GM12875 (cell line): ENCODE data around the gene KRTAP1-5.

Source experiments
- H3K4me3 ChIP-seq: one replicate; pipeline ENCODE4 v1.5.1; 2011; ENCODE audit warnings: low read depth, low read length, control low read depth
- TF ChIP-seq, protein P1 (sequence below): IDR thresholded peaks from 2 replicates; pipeline ENCODE4 v1.5.1; 2011; ENCODE audit warnings: low read depth, mild to moderate bottlenecking, control low read depth, inconsistent platforms, low read length, moderate library complexity, borderline replicate concordance; ENCODE audit not compliant: insufficient read depth

KRTAP1-5 gene

DNA sequence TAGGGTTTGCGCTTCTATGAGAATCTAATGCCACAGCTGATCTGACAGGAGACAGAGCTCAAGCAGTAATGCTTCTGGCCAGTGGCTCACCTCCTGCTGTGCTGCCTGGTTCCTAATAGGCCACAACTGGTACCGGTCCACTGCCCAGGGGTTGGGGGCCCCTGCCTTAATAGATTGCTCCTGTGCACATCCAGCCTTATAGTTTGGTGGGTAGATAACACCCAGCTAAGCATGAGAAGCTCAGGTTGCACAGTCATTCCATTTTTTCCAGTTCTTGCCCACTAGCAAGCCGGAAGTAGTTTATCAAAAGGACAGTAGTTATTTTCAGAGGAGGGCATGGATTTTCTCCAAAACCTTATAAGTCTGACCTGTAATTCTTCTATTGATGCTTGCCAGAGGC is 7.6 kb downstream of the KRTAP1-5 start:
- TF ChIP-seq, protein P1, sequence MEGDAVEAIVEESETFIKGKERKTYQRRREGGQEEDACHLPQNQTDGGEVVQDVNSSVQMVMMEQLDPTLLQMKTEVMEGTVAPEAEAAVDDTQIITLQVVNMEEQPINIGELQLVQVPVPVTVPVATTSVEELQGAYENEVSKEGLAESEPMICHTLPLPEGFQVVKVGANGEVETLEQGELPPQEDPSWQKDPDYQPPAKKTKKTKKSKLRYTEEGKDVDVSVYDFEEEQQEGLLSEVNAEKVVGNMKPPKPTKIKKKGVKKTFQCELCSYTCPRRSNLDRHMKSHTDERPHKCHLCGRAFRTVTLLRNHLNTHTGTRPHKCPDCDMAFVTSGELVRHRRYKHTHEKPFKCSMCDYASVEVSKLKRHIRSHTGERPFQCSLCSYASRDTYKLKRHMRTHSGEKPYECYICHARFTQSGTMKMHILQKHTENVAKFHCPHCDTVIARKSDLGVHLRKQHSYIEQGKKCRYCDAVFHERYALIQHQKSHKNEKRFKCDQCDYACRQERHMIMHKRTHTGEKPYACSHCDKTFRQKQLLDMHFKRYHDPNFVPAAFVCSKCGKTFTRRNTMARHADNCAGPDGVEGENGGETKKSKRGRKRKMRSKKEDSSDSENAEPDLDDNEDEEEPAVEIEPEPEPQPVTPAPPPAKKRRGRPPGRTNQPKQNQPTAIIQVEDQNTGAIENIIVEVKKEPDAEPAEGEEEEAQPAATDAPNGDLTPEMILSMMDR: no peak
- H3K4me3 ChIP-seq: no peak overlapping the region

DNA sequence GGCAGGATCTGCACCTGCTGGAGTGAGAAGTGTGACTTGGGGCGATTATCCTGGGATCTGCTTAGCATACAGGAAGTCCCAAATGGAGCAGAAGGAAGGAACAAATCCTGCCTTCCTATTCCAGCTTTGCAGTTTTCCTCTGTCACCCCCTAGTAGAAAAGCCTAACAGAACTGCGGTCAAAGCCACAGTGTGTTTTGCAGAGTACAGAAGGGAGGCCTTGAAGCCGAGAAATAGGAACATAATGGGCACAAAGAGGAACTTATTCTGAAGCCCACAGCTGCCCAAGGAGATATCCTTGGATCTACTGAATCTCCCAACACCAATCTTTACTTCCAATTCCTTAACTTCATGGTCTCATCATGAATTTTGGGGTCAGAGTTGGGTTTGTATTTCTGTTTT is 8.5 kb downstream of the KRTAP1-5 start:
- H3K4me3 ChIP-seq: no peak overlapping the region
- TF ChIP-seq, protein P1: no peak

DNA sequence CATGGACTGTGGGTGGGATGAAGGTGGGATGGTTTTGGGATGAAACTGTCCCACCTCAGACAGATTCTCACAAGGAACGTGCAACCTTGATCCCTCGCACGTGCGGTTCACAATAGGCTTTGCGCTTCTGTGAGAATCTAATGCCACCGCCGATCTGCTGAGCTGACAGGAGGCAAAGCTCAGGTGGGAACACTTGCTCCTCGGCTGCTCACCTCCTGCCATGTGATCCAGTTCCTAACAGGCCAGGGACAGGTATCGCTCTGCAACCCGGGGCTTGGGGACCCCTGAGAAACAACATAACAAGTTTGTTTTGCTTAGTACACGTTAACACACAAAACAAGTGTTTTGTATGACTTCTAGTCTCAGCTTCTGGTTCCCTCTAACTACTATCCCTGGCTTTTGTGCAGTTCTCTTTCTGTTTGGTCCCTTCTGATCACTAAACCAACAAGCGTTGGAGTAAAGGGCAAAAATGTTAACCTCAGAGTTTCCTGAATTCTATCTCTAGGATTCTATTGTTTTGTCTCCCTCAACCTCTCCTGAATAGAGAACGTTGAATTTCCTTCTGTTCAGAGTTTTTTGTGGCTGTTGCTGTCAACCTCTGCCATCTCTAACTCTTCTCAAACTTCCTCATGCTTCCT is 10.3 kb downstream of the KRTAP1-5 start:
- TF ChIP-seq, protein P1: no peak
- H3K4me3 ChIP-seq: no peak overlapping the region

DNA sequence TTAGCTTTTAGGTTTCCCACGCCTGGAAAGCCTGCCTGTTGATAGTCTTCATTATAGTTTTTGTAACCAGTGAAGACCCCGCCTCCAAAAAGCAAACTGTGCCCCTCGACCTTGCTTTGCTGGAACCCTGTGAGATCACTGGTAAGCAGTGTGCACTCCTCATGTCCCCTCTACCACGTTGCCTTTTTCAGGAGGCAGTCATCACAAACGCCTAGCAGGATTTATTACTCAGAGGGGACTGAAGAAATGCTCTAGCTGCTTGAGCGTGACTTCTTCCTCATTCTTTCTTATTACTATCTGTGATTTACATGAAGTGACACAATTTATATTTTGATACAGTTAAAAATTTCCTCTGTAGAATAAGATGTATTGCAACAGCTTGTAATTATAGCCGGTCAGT is 11.6 kb downstream of the KRTAP1-5 start:
- no peak overlapping the region for H3K4me3 ChIP-seq
- TF ChIP-seq, protein P1: no peak

DNA sequence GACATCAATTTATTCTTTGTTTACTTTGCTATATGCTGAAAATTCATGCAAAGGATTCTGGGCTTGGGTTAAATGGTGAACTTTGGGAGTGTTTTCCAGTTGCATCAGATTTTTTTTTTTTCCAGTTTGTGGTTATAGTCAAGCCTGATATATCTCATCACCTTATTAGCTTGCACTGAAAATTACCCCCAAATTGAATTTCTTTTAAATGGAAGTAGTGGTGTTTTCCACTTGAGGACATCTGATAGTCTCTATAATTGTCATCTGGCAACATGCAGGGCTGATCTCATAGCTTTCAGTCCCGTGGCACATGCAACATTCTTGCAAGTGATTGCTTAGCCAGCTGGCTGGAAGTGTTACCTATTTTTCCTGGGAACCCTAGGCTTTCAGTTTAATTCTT is 13.4 kb downstream of the KRTAP1-5 start:
- TF ChIP-seq, protein P1: no peak
- no peak overlapping the region for H3K4me3 ChIP-seq

DNA sequence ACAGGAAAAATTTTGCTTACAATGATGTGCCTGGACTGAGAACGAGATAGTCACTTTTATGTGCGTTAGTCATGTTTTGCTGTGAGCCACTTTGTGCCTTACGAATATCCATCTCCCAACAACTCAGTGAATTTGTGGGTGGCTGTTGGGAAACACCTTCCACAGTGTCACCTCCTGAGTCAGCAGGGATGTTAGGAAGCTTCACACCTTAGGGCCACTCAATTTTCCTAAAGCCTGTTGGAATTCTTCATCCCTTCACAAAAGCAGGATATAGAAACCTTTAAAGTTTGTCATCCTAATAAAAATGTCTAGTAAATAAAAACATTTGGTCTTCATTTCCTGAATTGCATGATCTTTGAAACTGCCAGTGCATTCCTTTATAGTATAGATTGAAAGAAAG is 13.8 kb downstream of the KRTAP1-5 start:
- TF ChIP-seq, protein P1: no peak
- no peak overlapping the region for H3K4me3 ChIP-seq

DNA sequence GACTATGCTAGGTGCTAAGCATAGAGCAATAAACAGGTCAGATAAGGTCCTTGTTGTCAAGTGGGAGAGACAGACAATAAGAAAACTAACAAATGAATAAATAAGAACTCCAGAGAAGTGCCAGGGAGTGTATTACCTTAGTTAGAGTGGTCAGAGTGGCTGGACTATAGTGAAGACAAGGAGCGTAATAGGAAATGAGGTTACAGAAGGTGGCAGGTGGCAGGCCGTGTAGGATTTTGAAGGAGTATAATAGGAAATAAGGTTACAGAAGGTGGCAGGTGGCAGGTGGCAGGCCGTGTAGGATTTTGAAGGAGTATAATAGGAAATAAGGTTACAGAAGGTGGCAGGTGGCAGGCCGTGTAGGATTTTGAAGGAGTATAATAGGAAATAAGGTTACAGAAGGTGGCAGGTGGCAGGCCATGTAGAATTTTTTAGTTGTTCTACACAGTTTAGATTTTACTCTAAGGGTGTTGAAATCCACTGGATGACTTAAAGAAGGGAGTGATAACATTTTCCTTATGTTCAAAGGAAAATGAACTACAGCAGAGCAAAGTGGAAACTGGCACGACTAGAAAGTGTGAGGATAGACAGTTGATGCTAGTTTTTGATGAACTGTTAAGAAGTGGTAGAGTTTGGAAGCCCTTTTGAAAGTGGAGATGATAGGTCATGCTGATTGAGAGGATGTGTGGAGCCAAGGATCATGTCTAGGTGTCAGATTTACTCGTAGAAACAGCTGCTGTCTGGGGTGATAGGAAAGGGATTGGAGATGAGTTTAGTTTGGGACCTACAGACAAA is 14.5 kb downstream of the KRTAP1-5 start:
- TF ChIP-seq, protein P1: no peak
- H3K4me3 ChIP-seq: no peak overlapping the region
